Nephron progenitor cell (in vitro differentiated cells): ENCODE data around the gene CCDC69.

Experiments used
- DNase-seq: peaks from one replicate; pipeline ENCODE4 v3.0.0; 2021
- H3K27ac Mint-ChIP-seq: 2 replicates; pipeline ENCODE4 v1.8.0; 2021; ENCODE audit warnings: mild to moderate bottlenecking, moderate library complexity, mixed read lengths
- H3K27me3 Mint-ChIP-seq: 2 replicates; pipeline ENCODE4 v1.8.0; 2021; ENCODE audit warnings: mild to moderate bottlenecking, low read depth, mixed read lengths; ENCODE audit not compliant: poor library complexity
- H3K36me3 Mint-ChIP-seq: 2 replicates; pipeline ENCODE4 v1.8.0; 2021; ENCODE audit warnings: low read depth, mixed read lengths
- H3K4me1 Mint-ChIP-seq: 2 replicates; pipeline ENCODE4 v1.8.0; 2021; ENCODE audit warnings: mixed read lengths
- H3K4me3 Mint-ChIP-seq: 2 replicates; pipeline ENCODE4 v1.8.0; 2021; ENCODE audit warnings: mild to moderate bottlenecking, moderate library complexity, mixed read lengths
- H3K9me3 Mint-ChIP-seq: 2 replicates; pipeline ENCODE4 v1.8.0; 2021; ENCODE audit warnings: mild to moderate bottlenecking, moderate library complexity, mixed read lengths
- TF ChIP-seq, protein P1 (sequence below): fragments of 200-600 bp; sonication (generic); IDR thresholded peaks from 2 replicates; pipeline ENCODE4 v1.5.0; 2021; ENCODE audit warnings: antibody characterized with exemption

CCDC69 gene, protein sequence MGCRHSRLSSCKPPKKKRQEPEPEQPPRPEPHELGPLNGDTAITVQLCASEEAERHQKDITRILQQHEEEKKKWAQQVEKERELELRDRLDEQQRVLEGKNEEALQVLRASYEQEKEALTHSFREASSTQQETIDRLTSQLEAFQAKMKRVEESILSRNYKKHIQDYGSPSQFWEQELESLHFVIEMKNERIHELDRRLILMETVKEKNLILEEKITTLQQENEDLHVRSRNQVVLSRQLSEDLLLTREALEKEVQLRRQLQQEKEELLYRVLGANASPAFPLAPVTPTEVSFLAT

DNA sequence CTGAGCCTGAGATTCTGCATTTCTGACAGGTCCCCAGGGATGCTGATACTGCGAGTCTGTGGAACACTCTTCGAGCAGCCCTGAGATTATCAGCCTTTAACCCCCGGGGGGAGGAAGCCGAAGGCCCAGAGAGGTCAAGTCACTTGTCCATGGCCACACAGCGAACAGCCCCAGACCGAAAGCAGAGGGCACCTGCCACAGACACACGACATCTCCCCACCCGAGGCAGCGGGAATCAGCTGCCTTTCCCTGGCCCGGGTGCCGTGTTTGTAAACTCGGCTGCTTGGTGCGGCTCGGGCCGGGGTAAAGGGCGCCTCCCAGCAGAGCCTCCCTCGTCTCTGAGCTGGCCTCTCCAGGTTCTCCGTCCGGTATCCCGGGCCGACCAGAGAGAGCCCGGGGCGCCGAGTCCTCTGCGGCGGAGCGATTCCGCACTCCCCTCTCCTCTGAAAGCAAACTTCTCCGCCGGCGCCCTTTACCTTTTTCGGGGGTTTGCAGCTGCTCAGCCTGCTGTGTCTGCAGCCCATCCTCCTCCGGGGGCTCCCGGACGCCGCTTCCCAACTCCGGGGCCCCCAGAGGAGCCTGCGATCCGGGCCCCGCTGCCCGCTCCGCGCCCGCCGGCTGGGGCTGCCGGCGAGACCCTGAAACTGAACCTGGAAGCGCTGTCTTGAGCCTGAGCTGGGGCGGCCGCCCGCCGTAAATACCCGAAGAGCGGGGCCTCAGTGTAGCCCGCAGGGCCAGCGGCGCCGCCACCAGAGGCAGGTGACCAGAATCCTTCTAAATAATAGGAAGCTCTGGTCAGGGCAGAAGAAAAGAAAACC lies at the start of gene CCDC69:
Gene CCDC69, minus strand, starts transcription at position 646 of the 818 bp plus-strand sequence. Its CDS starts 122 bp downstream, at position 524.
- no peaks in the 10 kb centered on the region for H3K9me3 Mint-ChIP-seq
- peaks cover 29% of the 10 kb centered on the region for H3K4me1 Mint-ChIP-seq
- no peak within 1 kb of the TSS for H3K27ac Mint-ChIP-seq
- peak; percentile 80 for DNase-seq
- peaks cover 36% of the 10 kb centered on the region for H3K27me3 Mint-ChIP-seq
- no peaks in the 10 kb centered on the region for H3K36me3 Mint-ChIP-seq
- TF ChIP-seq, protein P1, sequence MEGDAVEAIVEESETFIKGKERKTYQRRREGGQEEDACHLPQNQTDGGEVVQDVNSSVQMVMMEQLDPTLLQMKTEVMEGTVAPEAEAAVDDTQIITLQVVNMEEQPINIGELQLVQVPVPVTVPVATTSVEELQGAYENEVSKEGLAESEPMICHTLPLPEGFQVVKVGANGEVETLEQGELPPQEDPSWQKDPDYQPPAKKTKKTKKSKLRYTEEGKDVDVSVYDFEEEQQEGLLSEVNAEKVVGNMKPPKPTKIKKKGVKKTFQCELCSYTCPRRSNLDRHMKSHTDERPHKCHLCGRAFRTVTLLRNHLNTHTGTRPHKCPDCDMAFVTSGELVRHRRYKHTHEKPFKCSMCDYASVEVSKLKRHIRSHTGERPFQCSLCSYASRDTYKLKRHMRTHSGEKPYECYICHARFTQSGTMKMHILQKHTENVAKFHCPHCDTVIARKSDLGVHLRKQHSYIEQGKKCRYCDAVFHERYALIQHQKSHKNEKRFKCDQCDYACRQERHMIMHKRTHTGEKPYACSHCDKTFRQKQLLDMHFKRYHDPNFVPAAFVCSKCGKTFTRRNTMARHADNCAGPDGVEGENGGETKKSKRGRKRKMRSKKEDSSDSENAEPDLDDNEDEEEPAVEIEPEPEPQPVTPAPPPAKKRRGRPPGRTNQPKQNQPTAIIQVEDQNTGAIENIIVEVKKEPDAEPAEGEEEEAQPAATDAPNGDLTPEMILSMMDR, result no peak
- H3K4me3 Mint-ChIP-seq, result peak within 1 kb of the TSS; percentile 86

DNA sequence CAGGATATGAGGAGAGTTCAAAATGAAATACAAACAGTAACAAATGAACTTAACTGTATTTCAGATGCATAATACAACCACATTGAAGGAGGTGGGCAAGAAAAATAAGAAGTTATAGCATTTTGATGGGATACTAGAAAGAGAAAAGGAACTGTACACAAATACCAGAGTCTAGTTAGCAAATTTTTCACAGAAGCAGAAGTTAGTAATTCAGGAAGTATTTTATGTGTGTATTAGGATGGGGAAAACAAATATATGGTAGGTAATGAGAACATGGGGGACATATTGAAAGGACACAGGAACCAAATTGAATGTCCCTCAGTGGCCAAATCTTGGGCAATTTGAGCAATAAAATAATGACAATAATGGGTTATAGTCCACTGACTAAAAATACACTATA lies 47.4 kb upstream of the CCDC69 start:
- DNase-seq, result no peak
- H3K27me3 Mint-ChIP-seq, result no peaks in the 10 kb centered on the region
- no peaks in the 10 kb centered on the region for H3K9me3 Mint-ChIP-seq
- no peak overlapping the region for H3K27ac Mint-ChIP-seq
- H3K36me3 Mint-ChIP-seq, result peaks cover 21% of the 10 kb centered on the region
- TF ChIP-seq, protein P1, result no peak
- peaks cover 7% of the 10 kb centered on the region for H3K4me1 Mint-ChIP-seq
- no peak overlapping the region for H3K4me3 Mint-ChIP-seq

DNA sequence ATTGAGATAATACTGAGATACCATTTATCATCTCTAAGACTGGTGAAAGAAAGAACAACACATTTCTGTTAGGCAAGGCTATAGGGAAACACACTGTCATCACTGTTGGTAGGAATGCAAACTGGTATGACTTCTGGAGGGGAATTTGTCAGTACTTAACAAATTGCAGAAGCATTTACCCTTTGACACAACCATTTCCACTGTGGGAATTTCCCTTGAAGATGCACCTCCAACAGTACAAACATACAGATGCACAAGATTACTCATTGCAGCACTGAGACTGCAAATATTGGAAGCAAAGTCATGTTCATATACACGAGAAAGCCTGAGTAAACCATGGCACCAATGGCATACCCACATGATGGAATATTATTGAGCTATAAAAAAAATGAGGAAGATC lies 46.7 kb upstream of the CCDC69 start:
- peaks cover 7% of the 10 kb centered on the region for H3K4me1 Mint-ChIP-seq
- H3K27ac Mint-ChIP-seq, result no peak overlapping the region
- no peak for DNase-seq
- H3K9me3 Mint-ChIP-seq, result no peaks in the 10 kb centered on the region
- TF ChIP-seq, protein P1, result no peak
- no peaks in the 10 kb centered on the region for H3K27me3 Mint-ChIP-seq
- no peak overlapping the region for H3K4me3 Mint-ChIP-seq
- peaks cover 26% of the 10 kb centered on the region for H3K36me3 Mint-ChIP-seq

DNA sequence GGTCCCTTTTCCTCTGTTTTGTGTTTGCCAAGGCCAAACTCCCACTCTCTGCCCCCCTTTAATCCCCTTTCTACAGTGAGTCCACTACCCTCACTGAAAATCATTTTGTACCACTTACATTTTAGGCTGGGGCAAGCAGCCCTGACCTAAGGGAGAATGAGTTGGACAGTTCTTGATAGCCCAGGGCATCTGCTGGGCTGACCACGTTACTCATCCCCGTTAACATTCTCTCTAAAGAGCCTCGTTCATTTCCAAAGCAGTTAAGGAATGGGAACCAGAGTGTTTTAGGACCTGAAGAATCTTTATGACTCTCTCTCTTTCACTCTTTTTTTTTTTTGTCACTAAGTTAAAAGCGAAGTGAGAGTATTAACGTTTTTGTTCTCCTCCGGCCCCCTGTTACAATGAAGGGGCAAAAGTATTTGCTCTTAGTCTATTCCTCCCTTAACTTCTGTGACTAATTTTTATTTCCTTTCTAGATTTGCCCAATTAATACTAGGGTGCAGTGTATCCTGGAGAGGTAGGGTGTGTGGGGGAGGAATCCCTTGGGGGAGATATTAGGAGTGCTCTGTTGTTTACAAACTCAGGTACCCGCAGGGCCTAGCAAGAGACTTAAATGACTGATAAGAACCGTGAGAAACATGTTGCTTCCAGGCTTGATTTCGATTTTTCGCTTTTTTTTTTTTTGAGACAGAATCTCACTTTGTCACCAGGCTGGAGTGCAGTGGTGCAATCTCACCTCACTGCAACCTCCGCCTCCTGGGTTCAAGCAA lies 43.8 kb upstream of the CCDC69 start:
- Mint-ChIP-seq H3K4me1 (peaks cover 37% of the 10 kb centered on the region), H3K9me3 (no peaks in the 10 kb centered on the region), H3K36me3 (peaks cover 36% of the 10 kb centered on the region), H3K27ac (peak overlapping the region; percentile 22), H3K4me3 (no peak overlapping the region), H3K27me3 (no peaks in the 10 kb centered on the region)
- TF ChIP-seq, protein P1, result no peak
- DNase-seq, result no peak

DNA sequence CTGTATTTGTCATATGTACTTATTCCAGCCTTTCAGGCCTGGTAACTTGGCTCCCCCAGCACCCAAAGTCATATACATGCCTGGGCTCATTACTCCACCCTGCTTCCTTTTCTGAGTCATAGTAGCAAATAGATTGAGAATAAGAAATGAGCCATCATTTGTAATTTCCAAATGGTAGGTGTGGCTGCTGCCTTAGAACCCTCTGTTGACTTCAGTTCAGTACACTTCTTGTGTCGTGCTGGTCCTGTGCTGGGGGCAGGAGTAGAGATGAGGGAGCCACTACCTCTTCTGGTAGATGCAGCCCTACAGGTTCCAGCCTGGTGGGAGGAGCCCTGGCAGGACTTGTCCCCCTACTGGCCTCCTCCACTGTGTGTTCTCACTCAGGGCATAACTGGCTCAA lies 40.2 kb upstream of the CCDC69 start:
- TF ChIP-seq, protein P1, result no peak
- H3K27ac Mint-ChIP-seq, result peak overlapping the region; percentile 86

More for the DNA sequence above, 40.2 kb upstream of the CCDC69 start:
- H3K36me3 Mint-ChIP-seq, result peaks cover 43% of the 10 kb centered on the region
- H3K4me1 Mint-ChIP-seq, result peaks cover 41% of the 10 kb centered on the region
- no peaks in the 10 kb centered on the region for H3K9me3 Mint-ChIP-seq
- H3K4me3 Mint-ChIP-seq, result no peak overlapping the region
- peaks cover 9% of the 10 kb centered on the region for H3K27me3 Mint-ChIP-seq
- no peak for DNase-seq
